WERI-Rb-1 (cell line): ENCODE measurements around the gene CELSR1.

Experiments used
- DNase-seq: peaks from one replicate; pipeline ENCODE4 v3.0.0-alpha.2; 2020
- H3K27ac ChIP-seq: fragments of 250-450 bp; sonication (Bioruptor Pico); 2 replicates; pipeline ENCODE4 v1.5.1; 2020; ENCODE audit warnings: mild to moderate bottlenecking, moderate library complexity
- H3K27me3 ChIP-seq: fragments of 250-450 bp; sonication (Bioruptor Pico); 2 replicates; pipeline ENCODE4 v1.5.1; 2021; ENCODE audit warnings: mild to moderate bottlenecking, low read depth, moderate library complexity; ENCODE audit not compliant: insufficient read depth, severe bottlenecking
- H3K36me3 ChIP-seq: fragments of 250-450 bp; sonication (Bioruptor Pico); 2 replicates; pipeline ENCODE4 v1.5.1; 2020; ENCODE audit warnings: mild to moderate bottlenecking, moderate library complexity
- H3K4me3 ChIP-seq: 2 replicates; pipeline ENCODE4 v1.5.1; 2011; ENCODE audit warnings: low read depth, mild to moderate bottlenecking, control low read depth, low read length
- H3K9me3 ChIP-seq: fragments of 250-450 bp; sonication (Bioruptor Pico); 2 replicates; pipeline ENCODE4 v1.5.1; 2021; ENCODE audit warnings: mild to moderate bottlenecking, moderate library complexity; ENCODE audit not compliant: severe bottlenecking
- TF ChIP-seq, protein P1 (sequence below): IDR thresholded peaks from 2 replicates; pipeline ENCODE4 v1.5.1; 2011; ENCODE audit warnings: low read depth, mild to moderate bottlenecking, control low read depth, inconsistent platforms, low read length

The CELSR1 gene

DNA sequence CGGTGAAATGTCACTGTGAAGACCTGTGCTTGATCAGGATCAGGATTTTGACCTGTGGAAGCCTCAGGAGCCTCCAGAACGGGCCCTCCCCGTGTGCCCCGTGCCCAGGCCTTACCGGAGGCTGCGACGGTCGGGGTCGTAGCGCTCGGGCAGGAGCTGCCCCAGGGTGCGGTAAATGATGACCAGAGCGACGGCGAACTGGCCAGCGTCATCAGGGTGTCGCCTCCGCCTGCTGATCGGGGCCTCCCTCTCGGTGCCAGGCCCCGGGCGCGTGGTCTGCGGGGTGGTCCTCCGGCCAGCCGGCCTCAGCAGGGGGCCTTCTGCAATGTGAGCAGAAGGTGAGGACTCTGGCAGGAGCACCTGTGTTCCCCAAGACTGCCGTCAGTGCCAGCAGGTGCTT lies 155.7 kb downstream of the CELSR1 start:
- Histone ChIP-seq H3K9me3 (no peaks in the 10 kb centered on the region), H3K27ac (no peak overlapping the region)

DNA sequence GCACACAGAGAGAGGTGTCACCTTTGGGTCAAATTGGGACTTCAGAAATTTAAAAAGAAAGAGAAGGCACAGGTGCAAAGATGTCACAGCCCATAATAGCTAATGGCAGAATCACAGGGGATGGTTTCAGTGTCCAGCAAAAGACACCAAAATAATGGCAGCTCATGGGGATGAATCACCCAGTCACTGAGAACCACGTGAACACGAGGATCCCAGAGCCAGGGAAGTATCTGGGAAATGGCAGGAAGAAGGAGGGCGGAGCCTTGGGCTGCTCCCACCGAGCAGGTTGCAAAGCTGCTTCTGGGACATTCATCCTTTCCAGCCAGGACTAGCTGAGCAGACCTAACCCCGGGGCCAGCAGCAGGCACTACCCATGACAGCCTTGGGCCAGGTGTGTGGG lies 156.3 kb downstream of the CELSR1 start:
- peaks cover 3% of the 10 kb centered on the region for H3K9me3 ChIP-seq
- TF ChIP-seq, protein P1, sequence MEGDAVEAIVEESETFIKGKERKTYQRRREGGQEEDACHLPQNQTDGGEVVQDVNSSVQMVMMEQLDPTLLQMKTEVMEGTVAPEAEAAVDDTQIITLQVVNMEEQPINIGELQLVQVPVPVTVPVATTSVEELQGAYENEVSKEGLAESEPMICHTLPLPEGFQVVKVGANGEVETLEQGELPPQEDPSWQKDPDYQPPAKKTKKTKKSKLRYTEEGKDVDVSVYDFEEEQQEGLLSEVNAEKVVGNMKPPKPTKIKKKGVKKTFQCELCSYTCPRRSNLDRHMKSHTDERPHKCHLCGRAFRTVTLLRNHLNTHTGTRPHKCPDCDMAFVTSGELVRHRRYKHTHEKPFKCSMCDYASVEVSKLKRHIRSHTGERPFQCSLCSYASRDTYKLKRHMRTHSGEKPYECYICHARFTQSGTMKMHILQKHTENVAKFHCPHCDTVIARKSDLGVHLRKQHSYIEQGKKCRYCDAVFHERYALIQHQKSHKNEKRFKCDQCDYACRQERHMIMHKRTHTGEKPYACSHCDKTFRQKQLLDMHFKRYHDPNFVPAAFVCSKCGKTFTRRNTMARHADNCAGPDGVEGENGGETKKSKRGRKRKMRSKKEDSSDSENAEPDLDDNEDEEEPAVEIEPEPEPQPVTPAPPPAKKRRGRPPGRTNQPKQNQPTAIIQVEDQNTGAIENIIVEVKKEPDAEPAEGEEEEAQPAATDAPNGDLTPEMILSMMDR = no peak
- no peak overlapping the region for H3K27ac ChIP-seq
- no peak overlapping the region for H3K4me3 ChIP-seq
- no peaks in the 10 kb centered on the region for H3K36me3 ChIP-seq
- no peaks in the 10 kb centered on the region for H3K27me3 ChIP-seq
- peak; percentile 48 for DNase-seq

More for the DNA sequence above, 155.7 kb downstream of the CELSR1 start:
- Histone ChIP-seq H3K36me3 (no peaks in the 10 kb centered on the region), H3K27me3 (no peaks in the 10 kb centered on the region), H3K4me3 (no peak overlapping the region)
- TF ChIP-seq, protein P1 = no peak
- DNase-seq = no peak

DNA sequence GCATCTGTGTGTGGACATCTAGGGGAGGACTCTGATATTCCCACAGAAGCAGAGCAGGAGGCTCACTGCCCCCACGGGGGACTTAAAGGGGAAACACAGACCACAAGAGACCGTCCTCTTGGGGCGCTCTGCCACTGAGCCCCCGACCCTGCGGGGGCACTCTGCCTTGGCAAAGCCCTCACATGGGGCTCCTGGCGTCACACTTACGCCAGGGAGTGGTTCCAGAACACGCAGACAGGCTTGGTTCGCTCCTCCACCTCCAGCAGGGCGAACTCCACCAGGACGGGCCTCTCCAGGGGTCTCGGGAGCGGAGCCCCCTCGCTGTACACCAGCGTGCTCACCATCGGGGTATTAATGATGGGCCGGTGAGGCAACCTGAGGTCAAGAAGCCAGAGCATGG lies 156.8 kb downstream of the CELSR1 start:
- peaks cover 3% of the 10 kb centered on the region for H3K9me3 ChIP-seq
- no peaks in the 10 kb centered on the region for H3K36me3 ChIP-seq
- H3K4me3 ChIP-seq = no peak overlapping the region
- H3K27me3 ChIP-seq = no peaks in the 10 kb centered on the region
- TF ChIP-seq, protein P1 = no peak
- no peak overlapping the region for H3K27ac ChIP-seq
- DNase-seq = no peak

DNA sequence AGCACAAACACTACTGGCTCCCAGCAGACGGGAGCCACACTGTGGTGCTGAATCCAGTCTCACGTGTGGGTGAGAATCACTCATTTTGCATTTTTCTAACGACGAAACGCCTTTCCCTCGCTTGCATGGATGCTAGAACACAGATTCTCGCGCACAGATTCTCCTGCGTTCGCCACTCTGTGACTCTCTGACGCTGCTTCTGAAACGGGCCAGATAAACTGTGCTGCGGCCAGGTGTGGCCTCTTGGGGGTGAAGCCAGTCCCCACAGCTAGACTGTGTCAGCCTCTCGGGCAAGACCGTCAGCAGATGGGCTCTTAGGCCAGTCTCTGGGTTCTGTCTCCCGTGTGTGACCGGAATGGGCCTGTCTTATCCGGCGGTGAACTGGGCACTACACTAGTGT lies 157.4 kb downstream of the CELSR1 start:
- TF ChIP-seq, protein P1 = no peak
- no peak for DNase-seq
- Histone ChIP-seq H3K27ac (no peak overlapping the region), H3K36me3 (no peaks in the 10 kb centered on the region), H3K27me3 (no peaks in the 10 kb centered on the region), H3K4me3 (no peak overlapping the region), H3K9me3 (peaks cover 3% of the 10 kb centered on the region)

DNA sequence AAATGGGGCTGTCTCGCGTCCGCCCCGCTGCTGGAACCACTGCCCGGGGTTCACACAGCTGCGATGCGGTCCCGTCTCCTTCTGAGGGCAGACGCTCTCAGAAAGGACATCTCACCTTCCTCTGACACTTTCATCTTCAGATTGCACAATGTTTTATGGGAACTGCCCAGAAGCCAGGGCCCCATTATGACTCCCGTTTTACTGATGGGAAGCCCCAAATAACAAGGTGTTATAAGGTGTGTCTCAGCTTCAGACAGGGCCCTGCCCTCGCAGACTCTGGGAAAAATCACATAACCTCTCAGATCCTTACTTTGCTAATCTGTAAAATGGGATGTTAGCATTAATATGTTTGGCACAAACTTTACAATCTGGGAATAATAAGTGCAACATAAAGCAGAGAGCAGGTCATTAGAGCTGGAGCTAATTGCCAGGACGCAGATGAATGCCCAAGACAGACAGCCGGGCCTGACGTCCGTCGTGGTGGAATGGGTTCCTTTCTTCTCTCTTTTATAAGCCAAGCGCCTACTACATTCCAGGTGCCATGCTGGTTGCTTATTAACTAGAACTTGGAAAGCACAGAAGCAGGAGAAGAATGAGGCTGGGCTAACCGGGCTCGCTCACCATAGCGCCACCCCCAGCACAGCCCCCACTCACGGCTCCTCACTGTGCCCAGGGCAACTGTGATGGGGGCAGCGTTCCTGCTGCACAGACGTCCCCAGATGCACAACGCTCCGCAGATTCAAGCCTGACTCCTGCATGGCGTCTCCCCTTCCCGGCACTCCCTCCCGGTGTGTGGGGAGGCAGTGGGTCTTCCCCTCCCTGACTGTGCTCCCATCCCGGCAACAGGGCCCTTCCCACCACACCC lies 158.1 kb downstream of the CELSR1 start:
- TF ChIP-seq, protein P1 = no peak
- Histone ChIP-seq H3K36me3 (no peaks in the 10 kb centered on the region), H3K9me3 (peaks cover 3% of the 10 kb centered on the region), H3K27ac (no peak overlapping the region), H3K27me3 (no peaks in the 10 kb centered on the region), H3K4me3 (no peak overlapping the region)
- DNase-seq = no peak
